K562 (cell line): ENCODE results near the gene SPEG. TPM values are rescaled to one million over a fixed set of nuclear protein-coding genes. Genes with fewer than 3 reads are reported as not detected.

Experiments
- BDP1 ChIP-seq: IDR thresholded peaks from 3 replicates; pipeline ENCODE4 v1.6.1; 2011; ENCODE audit not compliant: insufficient read length, insufficient read depth
- CTBP1 ChIP-seq: fragments of 450-650 bp; IDR thresholded peaks from 2 replicates; pipeline ENCODE4 v1.6.1; 2016; ENCODE audit warnings: borderline replicate concordance
- ELF4 ChIP-seq: fragments of 450-650 bp; formaldehyde crosslinking; IDR thresholded peaks from 2 replicates; pipeline ENCODE4 v1.4.0; 2022; ENCODE audit warnings: missing genetic modification characterization
- ETV6 ChIP-seq, 3 experiments: fragments of 150-350 bp in 1 of 3; sonication (generic) in 1 of 3; formaldehyde crosslinking in 1 of 3; IDR thresholded peaks; 2 replicates each; pipeline versions ENCODE4 v1.6.1 to v1.8.0; 2014 to 2022; ENCODE audit warnings: borderline replicate concordance in 2 of 3, low read depth in 2 of 3, antibody characterized with exemption in 1 of 3, low read length in 1 of 3, mild to moderate bottlenecking in 1 of 3, missing genetic modification reagents in 1 of 3
- FOXJ3 ChIP-seq: sonication (generic); formaldehyde crosslinking; IDR thresholded peaks from 2 replicates; pipeline ENCODE4 v1.4.0; 2020; ENCODE audit warnings: mild to moderate bottlenecking, missing genetic modification reagents
- HMBOX1 ChIP-seq: sonication (generic); IDR thresholded peaks from 2 replicates; pipeline ENCODE4 v1.6.1; 2016
- HOXB6 ChIP-seq: fragments of 250-450 bp; sonication (Bioruptor Pico); IDR thresholded peaks from 2 replicates; pipeline ENCODE4 v1.5.1; 2022; ENCODE audit warnings: mild to moderate bottlenecking, borderline replicate concordance
- MAFK ChIP-seq: IDR thresholded peaks from 2 replicates; pipeline ENCODE4 v1.6.1; 2011; ENCODE audit warnings: low read length, improper control_type of control experiment
- MECOM ChIP-seq: fragments of 250-450 bp; sonication (Bioruptor Pico); IDR thresholded peaks from 2 replicates; pipeline ENCODE4 v1.8.0; 2022; ENCODE audit warnings: inconsistent platforms
- MEF2D ChIP-seq: conservative IDR thresholded peaks from 2 replicates; pipeline ENCODE4 v1.6.1; 2016; ENCODE audit warnings: low read depth, missing genetic modification characterization, missing compliant biosample characterization
- NCOA4 ChIP-seq: fragments of 450-650 bp; IDR thresholded peaks from 2 replicates; pipeline ENCODE4 v1.6.1; 2018; ENCODE audit warnings: mild to moderate bottlenecking; ENCODE audit not compliant: partially characterized antibody
- NFATC3 ChIP-seq: fragments of 450-650 bp; IDR thresholded peaks from 2 replicates; pipeline ENCODE4 v1.6.1; 2017; ENCODE audit warnings: mild to moderate bottlenecking
- NR1H2 ChIP-seq: sonication (generic); formaldehyde crosslinking; IDR thresholded peaks from 2 replicates; pipeline ENCODE4 v1.4.0; 2020; ENCODE audit warnings: mild to moderate bottlenecking, missing genetic modification reagents
- PML ChIP-seq: IDR thresholded peaks from 2 replicates; pipeline ENCODE4 v1.6.1; 2012; ENCODE audit warnings: low read length, inconsistent platforms
- RBM22 ChIP-seq: fragments of 200-400 bp; formaldehyde crosslinking; IDR thresholded peaks from 2 replicates; pipeline ENCODE4 v1.6.1; 2018; ENCODE audit warnings: low read length, low read depth; ENCODE audit not compliant: poor library complexity, severe bottlenecking
- SNAPC5 ChIP-seq: fragments of 250-450 bp; sonication (Bioruptor Pico); IDR thresholded peaks from 2 replicates; pipeline ENCODE4 v1.8.0; 2021; ENCODE audit warnings: moderate library complexity, mild to moderate bottlenecking, inconsistent platforms
- SPI1 ChIP-seq: IDR thresholded peaks from 2 replicates; pipeline ENCODE4 v1.6.1; 2011; ENCODE audit warnings: low read depth, low read length, control low read depth, borderline replicate concordance
- TAF9B ChIP-seq: fragments of 450-650 bp; IDR thresholded peaks from 2 replicates; pipeline ENCODE4 v1.6.1; 2018; ENCODE audit warnings: mild to moderate bottlenecking; ENCODE audit not compliant: partially characterized antibody
- TEAD4 ChIP-seq, 2 experiments: sonication (generic) in 1 of 2; formaldehyde crosslinking in 1 of 2; IDR thresholded peaks; 2 replicates each; pipeline versions ENCODE4 v1.6.1 to v1.8.0; 2012 to 2022; ENCODE audit warnings: borderline replicate concordance in 1 of 2, inconsistent platforms in 1 of 2, low read length in 1 of 2, mild to moderate bottlenecking in 1 of 2, missing genetic modification reagents in 1 of 2
- YBX1 ChIP-seq: fragments of 450-650 bp; IDR thresholded peaks from 2 replicates; pipeline ENCODE4 v1.7.1; 2016; ENCODE audit warnings: mild to moderate bottlenecking
- ZNF146 ChIP-seq: IDR thresholded peaks from one replicate; pipeline ENCODE4 v1.6.1; 2018; ENCODE audit warnings: missing compliant biosample characterization; ENCODE audit not compliant: unreplicated experiment
- ZNF197 ChIP-seq: fragments of 200-800 bp; sonication (Bioruptor generic); IDR thresholded peaks from 2 replicates; pipeline ENCODE4 v1.6.1; 2016; ENCODE audit warnings: low read depth, missing genetic modification characterization, missing compliant biosample characterization
- polyA plus RNA-seq, 8 experiments: library from polyadenylated mRNA; depleted of rRNA in 4 of 8; stranded (reverse) in 5 of 8; unstranded in 3 of 8; fragments of >200 nt; fragmentation: Nextera tagmentation in 2 of 8; fragmentation: Illumina TruSeq in 1 of 8; extraction: Ambion mirVana in 2 of 8; extraction: Trizol in 1 of 8; gene quantifications; 2 replicates each; pipeline versions ENCODE4 v1.2.1 to v1.2.3, GENCODE V29; 2011 to 2014; ENCODE audit warnings: inconsistent platforms in 1 of 8, missing spikeins in 1 of 8
- total RNA-seq, 7 experiments: library from RNA; depleted of rRNA in 6 of 7; stranded (reverse); fragments of >200 nt in 6 of 7; fragmentation: Illumina TruSeq in 2 of 7; extraction: Trizol in 2 of 7; gene quantifications; 2 replicates each; pipeline versions ENCODE4 v1.2.1 to v1.2.3, GENCODE V29; 2011 to 2021; ENCODE audit warnings: low replicate concordance in 1 of 7
- TF ChIP-seq, protein P1 (sequence below): sonication (generic); formaldehyde crosslinking; IDR thresholded peaks from 2 replicates; pipeline ENCODE4 v1.4.0; 2020; ENCODE audit warnings: mild to moderate bottlenecking, missing genetic modification reagents
- TF ChIP-seq, protein P2 (sequence below): fragments of 200-800 bp; sonication (Bioruptor generic); IDR thresholded peaks from 2 replicates; pipeline ENCODE4 v1.6.1; 2017; ENCODE audit warnings: missing genetic modification characterization, missing compliant biosample characterization

Gene SPEG
- total and polyA plus RNA-seq, 9 of the 15 experiments (the other 6 are each of a cell fraction or from before 2014, with no cell fraction given): 0.49 to 8.7 (median 3.0) TPM

DNA sequence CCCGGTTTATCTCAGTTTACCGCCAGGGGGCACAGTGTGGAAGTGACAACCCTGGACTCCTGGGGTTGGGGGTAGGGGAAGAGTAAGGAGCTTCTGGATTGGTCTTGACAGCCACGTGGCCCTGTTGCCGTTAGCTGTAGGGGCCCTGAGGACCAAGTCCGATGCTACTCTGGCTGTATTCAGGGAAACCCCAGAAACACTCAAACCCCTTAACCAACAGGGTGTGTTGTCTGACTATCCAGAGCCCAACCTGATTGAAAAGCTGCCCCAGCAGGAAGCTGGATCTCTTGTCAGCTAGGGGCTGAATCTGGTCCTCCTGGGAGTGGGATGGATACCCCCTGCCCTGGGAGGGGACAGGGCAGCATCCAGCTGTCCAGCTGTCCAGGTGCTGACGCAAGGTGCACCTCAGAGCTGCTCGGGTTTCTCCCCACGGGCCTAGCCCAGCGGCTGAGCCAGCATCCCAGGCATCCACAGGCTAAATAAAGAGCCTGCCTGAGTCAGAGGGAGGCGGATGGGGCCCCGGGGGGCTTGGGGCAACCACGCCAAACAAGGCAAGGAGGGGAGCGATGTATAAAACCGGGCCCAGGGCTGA, 61.0 kb downstream of the SPEG start (continued):
- TF ChIP-seq, protein P1, sequence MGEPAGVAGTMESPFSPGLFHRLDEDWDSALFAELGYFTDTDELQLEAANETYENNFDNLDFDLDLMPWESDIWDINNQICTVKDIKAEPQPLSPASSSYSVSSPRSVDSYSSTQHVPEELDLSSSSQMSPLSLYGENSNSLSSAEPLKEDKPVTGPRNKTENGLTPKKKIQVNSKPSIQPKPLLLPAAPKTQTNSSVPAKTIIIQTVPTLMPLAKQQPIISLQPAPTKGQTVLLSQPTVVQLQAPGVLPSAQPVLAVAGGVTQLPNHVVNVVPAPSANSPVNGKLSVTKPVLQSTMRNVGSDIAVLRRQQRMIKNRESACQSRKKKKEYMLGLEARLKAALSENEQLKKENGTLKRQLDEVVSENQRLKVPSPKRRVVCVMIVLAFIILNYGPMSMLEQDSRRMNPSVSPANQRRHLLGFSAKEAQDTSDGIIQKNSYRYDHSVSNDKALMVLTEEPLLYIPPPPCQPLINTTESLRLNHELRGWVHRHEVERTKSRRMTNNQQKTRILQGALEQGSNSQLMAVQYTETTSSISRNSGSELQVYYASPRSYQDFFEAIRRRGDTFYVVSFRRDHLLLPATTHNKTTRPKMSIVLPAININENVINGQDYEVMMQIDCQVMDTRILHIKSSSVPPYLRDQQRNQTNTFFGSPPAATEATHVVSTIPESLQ (CRISPR knock-in tag): no peak
- TF ChIP-seq ELF4 (CRISPR knock-in tag) (no peak), CTBP1 (no peak), NR1H2 (CRISPR knock-in tag) (no peak), ETV6 (IDR thresholded peaks at IDR 0.05; ENCODE audit: borderline replicate concordance in 1 of 2, low read depth in 2 of 2, low read length in 1 of 2) (no peak), ETV6 (CRISPR knock-in tag; IDR thresholded peaks at IDR 0.05; ENCODE audit: borderline replicate concordance) (no peak), ZNF146 (CRISPR knock-in tag) (no peak), MEF2D (tag) (no peak), SNAPC5 (CRISPR knock-in tag) (no peak), PML (no peak), TAF9B (no peak), HMBOX1 (no peak), ZNF197 (no peak), SPI1 (no peak), MAFK (no peak), MECOM (no peak), BDP1 (no peak), FOXJ3 (CRISPR knock-in tag) (no peak), RBM22 (no peak), HOXB6 (CRISPR knock-in tag) (no peak), NCOA4 (no peak), NFATC3 (no peak), YBX1 (no peak), TEAD4 (IDR thresholded peaks at IDR 0.05; ENCODE audit: low read length) (no peak), TEAD4 (CRISPR knock-in tag; IDR thresholded peaks at IDR 0.05; ENCODE audit: borderline replicate concordance) (no peak)
- TF ChIP-seq, protein P2, sequence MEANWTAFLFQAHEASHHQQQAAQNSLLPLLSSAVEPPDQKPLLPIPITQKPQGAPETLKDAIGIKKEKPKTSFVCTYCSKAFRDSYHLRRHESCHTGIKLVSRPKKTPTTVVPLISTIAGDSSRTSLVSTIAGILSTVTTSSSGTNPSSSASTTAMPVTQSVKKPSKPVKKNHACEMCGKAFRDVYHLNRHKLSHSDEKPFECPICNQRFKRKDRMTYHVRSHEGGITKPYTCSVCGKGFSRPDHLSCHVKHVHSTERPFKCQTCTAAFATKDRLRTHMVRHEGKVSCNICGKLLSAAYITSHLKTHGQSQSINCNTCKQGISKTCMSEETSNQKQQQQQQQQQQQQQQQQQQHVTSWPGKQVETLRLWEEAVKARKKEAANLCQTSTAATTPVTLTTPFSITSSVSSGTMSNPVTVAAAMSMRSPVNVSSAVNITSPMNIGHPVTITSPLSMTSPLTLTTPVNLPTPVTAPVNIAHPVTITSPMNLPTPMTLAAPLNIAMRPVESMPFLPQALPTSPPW (CRISPR knock-in tag): peak; percentile 63; the same call in 1 of the 2 replicates
